HCT116 (cell line): ENCODE data around the gene KCNK3.

Experiments used
- ATF3 ChIP-seq: IDR thresholded peaks from 2 replicates; pipeline ENCODE4 v1.6.1; 2012
- CTCF ChIP-seq, 3 experiments: fragments of 200-600 bp in 1 of 3; sonication (generic) in 1 of 3; IDR thresholded peaks in 2 of 3; conservative IDR thresholded peaks in 1 of 3; 2 replicates each; pipeline ENCODE4 v1.5.1; 2012 to 2017; ENCODE audit warnings: low read depth in 2 of 3, low read length in 2 of 3, antibody characterized with exemption in 1 of 3, borderline replicate concordance in 1 of 3, control low read depth in 1 of 3, mild to moderate bottlenecking in 1 of 3, mixed read lengths in 1 of 3, mixed run types in 1 of 3, moderate library complexity in 1 of 3; ENCODE audit not compliant: insufficient read depth in 1 of 3
- EZH2 ChIP-seq: fragments of 200-600 bp; sonication (generic); IDR thresholded peaks from 2 replicates; pipeline ENCODE4 v1.6.1; 2017; ENCODE audit warnings: antibody characterized with exemption, mixed run types
- EZH2phosphoT487 ChIP-seq: fragments of 200-600 bp; IDR thresholded peaks from 2 replicates; pipeline ENCODE4 v1.6.1; 2018; ENCODE audit warnings: antibody characterized with exemption, borderline replicate concordance
- FOSL1 ChIP-seq: IDR thresholded peaks from 2 replicates; pipeline ENCODE4 v1.6.1; 2012; ENCODE audit warnings: low read depth
- JUND ChIP-seq: IDR thresholded peaks from 2 replicates; pipeline ENCODE4 v1.6.1; 2012
- POLR2A ChIP-seq: IDR thresholded peaks from 2 replicates; pipeline ENCODE4 v1.7.0; 2011; ENCODE audit warnings: borderline replicate concordance; ENCODE audit not compliant: insufficient read depth, insufficient read length; ENCODE audit errors: extremely low read depth
- POLR2AphosphoS5 ChIP-seq: IDR thresholded peaks from 2 replicates; pipeline ENCODE4 v1.6.1; 2011; ENCODE audit warnings: mild to moderate bottlenecking, low read depth, low read length, moderate library complexity
- SP1 ChIP-seq: IDR thresholded peaks from 2 replicates; pipeline ENCODE4 v1.6.1; 2012; ENCODE audit warnings: low read depth
- SRF ChIP-seq: IDR thresholded peaks from 2 replicates; pipeline ENCODE4 v1.6.1; 2012; ENCODE audit warnings: low read depth
- YY1 ChIP-seq: IDR thresholded peaks from 2 replicates; pipeline ENCODE4 v1.6.1; 2011; ENCODE audit warnings: low read length, low read depth, moderate library complexity, mild to moderate bottlenecking; ENCODE audit not compliant: insufficient replicate concordance; ENCODE audit errors: extremely low read depth
- ZBTB33 ChIP-seq: IDR thresholded peaks from 2 replicates; pipeline ENCODE4 v1.6.1; 2011; ENCODE audit warnings: mild to moderate bottlenecking, low read length, moderate library complexity; ENCODE audit not compliant: insufficient replicate concordance; ENCODE audit errors: extremely low read depth
- ZFX ChIP-seq: fragments of 450-650 bp; IDR thresholded peaks from 2 replicates; pipeline ENCODE4 v1.6.1; 2017
- ZNF274 ChIP-seq: fragments of 200-500 bp; sonication (Bioruptor generic); IDR thresholded peaks from 2 replicates; pipeline ENCODE4 v1.6.1; 2014; ENCODE audit warnings: mild to moderate bottlenecking, low read depth, low read length, inconsistent platforms

- TF ChIP-seq CTCF (IDR thresholded peaks at IDR 0.05 in 2 of 3, conservative IDR thresholded peaks at IDR 0.05 in 1 of 3; ENCODE audit: borderline replicate concordance in 1 of 3, insufficient read depth in 1 of 3, low read depth in 2 of 3, low read length in 2 of 3), result no peak
- no peak for TF ChIP-seq ZBTB33
- no peak for TF ChIP-seq ZNF274
- TF ChIP-seq EZH2, result no peak
- no peak for TF ChIP-seq FOSL1
- no peak for TF ChIP-seq POLR2AphosphoS5
- TF ChIP-seq ZFX, result peak; percentile 36; the same call in 1 of the 2 replicates
- no peak for TF ChIP-seq POLR2A
- no peak for TF ChIP-seq SRF
- TF ChIP-seq SP1, result no peak
- TF ChIP-seq JUND, result no peak
- TF ChIP-seq EZH2phosphoT487, result no peak
- TF ChIP-seq YY1, result no peak
- no peak for TF ChIP-seq ATF3
Measured at GRCh38 chr2:26710145-26710544, 17.6 kb downstream of the KCNK3 start.
